ENCODE measurements around the gene MIA2.
A peak's percentile ranks its signal among the peaks of the same experiment; 100 is the strongest.
"Not testable (repeated sequence)": the region's sequence is repeated elsewhere in the genome, so short reads cannot be mapped to it uniquely, and the experiment has no call there.

Gene MIA2

DNA sequence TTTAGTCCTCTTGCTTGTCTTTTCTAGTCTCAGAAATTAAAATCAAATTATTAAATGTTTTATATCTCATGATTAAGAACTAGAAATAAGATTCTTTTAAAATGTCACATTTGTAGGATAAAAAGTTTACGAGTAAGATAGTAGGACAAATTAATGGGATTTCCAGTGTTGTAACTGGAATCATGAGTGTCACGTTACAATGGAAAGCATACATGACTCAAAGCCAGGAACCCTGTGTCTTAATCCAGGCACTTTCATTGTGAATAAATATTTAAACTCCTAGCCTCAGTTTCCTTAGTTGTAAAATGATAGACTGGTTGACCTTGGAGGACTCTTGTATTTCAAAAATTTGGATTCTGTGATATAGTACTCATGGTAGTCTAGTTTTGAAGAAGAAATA, 84.9 kb downstream of the MIA2 start:
- no peak for DNase-seq (ENCODE audit: low read depth, low spot score)
- no peak overlapping the region for H3K4me3 ChIP-seq (ENCODE audit: low read length)

DNA sequence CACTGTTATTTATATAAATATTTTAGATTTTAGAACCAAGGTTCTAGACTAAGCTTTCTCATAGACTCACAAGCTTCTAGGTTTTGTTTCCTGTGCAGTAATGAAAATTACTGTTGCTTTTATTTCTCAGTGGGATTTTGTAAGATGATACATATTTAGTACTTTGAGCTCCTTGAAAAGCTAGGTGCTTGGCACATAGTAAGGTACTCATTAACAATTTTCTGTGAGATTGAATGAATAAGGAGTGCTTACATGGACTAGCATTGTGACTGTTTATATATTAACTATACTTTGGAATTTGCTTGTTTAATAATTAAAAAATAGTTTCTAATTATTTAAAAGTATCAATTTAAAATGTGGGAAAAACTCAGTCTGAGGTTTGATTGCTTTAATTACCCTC, 85.7 kb downstream of the MIA2 start:
- no peak overlapping the region for H3K4me3 ChIP-seq (ENCODE audit: low read length)
- no peak for DNase-seq (ENCODE audit: low read depth, low spot score)

DNA sequence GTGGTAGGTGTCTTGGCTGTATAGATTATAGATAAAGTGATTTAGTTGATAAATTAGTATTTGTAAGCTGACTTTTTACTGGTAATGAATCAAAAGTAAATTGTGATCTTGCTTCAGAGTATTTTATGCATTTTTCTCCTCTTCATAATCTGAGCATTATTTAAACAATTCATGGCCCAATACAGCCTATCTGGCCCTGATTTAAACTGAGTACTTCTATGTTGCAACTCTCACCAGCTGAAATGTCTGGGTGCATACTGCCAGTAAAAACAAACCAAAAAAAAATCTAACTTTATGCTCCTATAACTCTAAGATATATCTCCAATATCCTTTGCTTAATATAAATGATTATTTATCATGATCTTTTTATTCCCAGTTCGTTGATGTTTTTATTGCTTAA, 86.6 kb downstream of the MIA2 start:
- no peak overlapping the region for H3K4me3 ChIP-seq (ENCODE audit: low read length)
- DNase-seq (ENCODE audit: low read depth, low spot score) = no peak

DNA sequence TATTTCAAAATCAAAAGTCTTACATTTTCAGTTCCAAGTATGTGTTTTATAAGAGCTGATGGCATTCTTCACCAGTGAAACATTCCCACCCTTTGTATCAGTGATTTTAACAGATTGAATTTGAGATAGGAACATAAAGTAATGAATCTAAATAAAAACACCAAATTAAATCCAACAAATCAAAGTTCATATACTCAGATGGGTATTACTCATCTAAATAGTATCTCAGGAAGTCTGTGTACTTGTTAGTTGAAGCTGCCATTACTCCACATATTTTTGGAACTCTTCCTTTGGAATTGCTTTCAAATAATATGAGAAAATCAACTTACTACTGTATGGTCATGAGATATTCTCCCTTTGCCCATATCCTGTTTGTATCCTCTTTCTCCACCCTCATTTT, 89.1 kb downstream of the MIA2 start:
- DNase-seq (ENCODE audit: low read depth, low spot score) = no peak

DNA sequence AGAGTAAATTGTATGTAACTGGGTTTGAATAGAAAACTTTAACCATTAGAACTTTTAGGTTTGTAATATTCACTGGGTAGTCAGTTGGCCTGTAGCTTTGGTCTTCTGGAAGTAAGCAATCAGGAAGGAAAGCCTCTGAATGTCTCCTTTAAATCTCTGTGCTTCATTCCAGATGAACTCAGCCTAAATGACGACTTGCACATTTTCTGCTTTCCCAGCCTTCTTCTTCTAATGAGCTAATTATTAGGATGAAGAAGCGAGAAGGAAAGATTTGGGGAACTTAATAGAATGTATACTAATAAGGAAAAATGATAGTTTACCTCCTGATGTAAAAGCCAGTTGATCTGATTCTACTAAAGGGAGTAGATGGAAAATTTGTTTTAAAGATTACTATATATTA, 90.4 kb downstream of the MIA2 start:
- no peak for DNase-seq (ENCODE audit: low read depth, low spot score)
- H3K4me3 ChIP-seq (ENCODE audit: low read length) = no peak overlapping the region

More for the DNA sequence above, 89.1 kb downstream of the MIA2 start:
- H3K4me3 ChIP-seq (ENCODE audit: low read length) = no peak overlapping the region

DNA sequence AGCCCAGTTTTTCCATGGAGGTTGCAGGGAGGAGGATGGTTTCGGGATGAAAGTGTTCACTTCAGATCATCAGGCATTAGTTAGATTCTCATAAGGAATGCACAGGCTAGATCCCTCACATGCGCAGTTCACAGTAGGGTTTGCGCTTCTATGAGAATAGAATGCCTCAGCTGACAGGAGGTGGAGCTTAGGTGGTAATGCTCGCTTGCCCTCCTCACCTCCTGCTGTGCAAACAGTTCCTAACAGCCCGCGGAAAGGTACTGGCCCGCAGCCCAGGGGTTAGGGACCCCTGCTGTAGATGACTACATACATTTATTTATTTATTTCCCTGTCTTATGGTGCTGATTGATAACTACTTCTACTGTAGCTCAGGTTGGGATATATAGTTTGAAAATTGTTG, 105.3 kb downstream of the MIA2 start:
- no peak for DNase-seq (ENCODE audit: low read depth, low spot score)
- H3K4me3 ChIP-seq (ENCODE audit: low read length) = no peak overlapping the region

DNA sequence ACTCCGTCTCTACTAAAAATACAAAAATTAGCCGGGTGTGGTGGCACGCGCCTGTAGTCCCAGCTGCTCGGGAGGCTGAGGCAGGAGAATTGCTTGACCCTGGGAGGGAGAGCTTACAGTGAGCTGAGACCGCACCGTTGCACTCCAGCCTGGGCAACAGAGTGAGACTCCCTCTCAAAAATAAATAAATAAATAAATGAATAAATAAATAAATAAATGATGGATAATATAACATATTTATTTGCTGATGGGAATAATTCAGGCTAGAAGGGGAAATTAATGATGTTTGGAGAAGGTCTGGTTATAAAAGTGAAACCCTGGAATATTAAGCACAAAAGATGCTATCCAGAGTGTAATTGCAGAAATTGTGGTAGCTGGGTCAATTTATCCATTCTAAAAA, 107.4 kb downstream of the MIA2 start:
- DNase-seq (ENCODE audit: low read depth, low spot score); H3K4me3 ChIP-seq (ENCODE audit: low read length): not testable (repeated sequence)

DNA sequence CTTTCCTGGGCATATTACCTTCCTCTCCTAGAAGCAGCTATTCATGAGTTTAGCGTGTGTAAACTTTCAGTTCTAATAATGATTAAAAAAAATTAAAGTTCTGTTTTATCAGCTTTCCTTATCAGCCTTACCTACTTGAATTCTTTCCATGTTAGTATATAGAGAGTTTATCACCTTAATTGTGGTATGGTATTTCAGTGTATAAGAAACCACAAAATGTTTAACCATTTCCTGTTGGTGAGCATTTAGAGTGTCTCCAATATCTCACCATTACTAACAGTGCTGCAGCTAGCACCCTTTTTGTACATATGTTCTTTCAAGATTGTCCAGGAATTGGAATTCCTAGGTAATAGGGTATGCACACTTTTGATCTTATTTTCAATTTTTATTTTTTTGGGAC, 109.1 kb downstream of the MIA2 start:
- H3K4me3 ChIP-seq (ENCODE audit: low read length) = no peak overlapping the region
- DNase-seq (ENCODE audit: low read depth, low spot score) = peak; percentile 39

DNA sequence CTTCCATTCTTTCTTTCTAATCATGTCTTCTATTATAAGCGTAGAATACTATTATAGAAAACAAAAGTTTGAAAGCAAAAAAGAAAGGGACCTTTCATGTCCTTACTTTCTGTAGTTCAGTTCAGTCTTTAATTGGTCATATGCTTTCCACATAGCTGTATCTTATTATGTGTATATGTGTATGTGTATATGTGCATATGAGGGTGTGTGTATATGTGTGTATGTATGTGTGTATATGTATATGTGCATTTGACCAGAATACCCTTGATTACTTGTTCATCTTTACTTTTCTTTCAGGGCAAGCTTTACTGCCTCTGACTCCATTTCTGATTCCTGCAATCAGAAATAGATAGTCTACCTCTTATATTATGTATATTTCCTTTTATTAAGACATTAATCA, 109.9 kb downstream of the MIA2 start:
- DNase-seq (ENCODE audit: low read depth, low spot score) = no peak
- no peak overlapping the region for H3K4me3 ChIP-seq (ENCODE audit: low read length)

DNA sequence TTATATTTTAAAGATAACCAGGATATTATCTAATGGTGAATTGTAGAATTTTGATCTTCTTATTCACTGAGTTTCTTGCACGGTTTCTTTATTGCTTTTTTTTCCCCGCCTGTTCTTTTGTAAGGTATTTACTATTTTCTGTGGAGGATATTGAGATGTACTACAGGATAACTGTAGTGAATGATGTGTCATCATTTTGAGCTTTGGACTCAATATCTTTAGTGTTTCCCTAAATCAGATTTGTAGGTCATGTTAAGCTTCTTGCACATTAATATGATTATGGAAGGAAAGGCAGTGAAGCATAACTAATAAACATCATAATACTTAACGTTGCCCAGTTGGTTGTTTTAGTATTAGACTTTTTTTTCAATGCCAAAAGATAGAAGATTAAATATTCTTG, 117.2 kb downstream of the MIA2 start:
- H3K4me3 ChIP-seq (ENCODE audit: low read length) = no peak overlapping the region
- DNase-seq (ENCODE audit: low read depth, low spot score) = no peak

DNA sequence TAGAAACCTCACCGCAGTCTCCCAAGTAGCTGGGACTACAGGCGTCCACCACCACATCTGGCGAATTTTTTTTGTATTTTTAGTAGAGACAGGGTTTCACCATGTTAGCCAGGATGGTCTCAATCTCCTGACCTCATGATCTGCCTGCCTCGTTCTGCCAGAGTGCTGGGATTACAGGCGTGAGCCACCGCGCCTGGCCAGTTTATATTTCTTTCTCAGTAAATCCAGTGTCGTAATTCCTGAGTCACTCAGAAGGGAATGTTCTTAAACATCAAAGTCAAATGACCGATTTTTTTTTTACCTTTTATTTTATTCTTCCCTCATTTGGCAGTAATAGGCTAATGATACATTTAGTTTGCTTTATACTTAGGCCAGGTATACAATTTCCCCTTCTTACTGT, 118.0 kb downstream of the MIA2 start:
- H3K4me3 ChIP-seq (ENCODE audit: low read length) = no peak overlapping the region
- DNase-seq (ENCODE audit: low read depth, low spot score) = no peak

DNA sequence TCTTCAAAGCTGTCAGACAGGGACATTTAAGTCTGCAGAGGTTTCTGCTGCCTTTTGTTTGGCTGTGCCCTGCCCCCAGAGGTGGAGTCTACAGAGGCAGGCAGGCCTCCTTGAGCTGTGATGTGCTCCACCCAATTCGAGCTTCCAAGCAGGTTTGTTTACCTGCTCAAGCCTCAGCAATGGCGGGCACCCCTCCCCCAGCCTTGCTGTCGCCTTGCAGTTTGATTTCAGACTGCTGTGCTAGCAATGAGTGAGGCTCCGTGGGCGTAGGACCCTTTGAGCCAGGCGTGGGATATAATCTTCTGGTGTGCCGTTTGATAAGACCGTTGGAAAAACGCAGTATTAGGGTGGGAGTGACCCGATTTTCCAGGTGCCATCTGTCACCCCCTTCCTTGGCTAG, 125.4 kb downstream of the MIA2 start:
- not testable (repeated sequence) for H3K4me3 ChIP-seq (ENCODE audit: low read length); DNase-seq (ENCODE audit: low read depth, low spot score)

DNA sequence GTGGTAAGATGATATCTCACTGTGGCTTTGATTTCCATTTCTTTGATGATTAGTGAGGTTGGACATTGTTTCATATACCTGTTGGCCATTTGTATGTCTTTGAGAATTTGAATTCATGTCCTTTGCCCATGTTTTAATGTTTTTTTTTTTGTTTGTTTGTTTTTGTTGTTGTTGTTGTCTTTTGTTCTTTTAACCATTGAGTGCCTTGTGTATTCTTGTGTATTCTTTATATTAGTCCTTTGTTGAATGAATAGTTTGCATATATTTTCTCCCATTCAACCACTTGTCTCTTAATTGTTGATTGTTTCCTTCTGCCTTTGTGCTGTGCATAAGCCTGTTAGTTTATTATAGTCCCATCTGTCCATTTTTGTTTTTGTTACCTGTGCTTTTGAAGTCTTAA, 126.6 kb downstream of the MIA2 start:
- H3K4me3 ChIP-seq (ENCODE audit: low read length) = no peak overlapping the region
- no peak for DNase-seq (ENCODE audit: low read depth, low spot score)

DNA sequence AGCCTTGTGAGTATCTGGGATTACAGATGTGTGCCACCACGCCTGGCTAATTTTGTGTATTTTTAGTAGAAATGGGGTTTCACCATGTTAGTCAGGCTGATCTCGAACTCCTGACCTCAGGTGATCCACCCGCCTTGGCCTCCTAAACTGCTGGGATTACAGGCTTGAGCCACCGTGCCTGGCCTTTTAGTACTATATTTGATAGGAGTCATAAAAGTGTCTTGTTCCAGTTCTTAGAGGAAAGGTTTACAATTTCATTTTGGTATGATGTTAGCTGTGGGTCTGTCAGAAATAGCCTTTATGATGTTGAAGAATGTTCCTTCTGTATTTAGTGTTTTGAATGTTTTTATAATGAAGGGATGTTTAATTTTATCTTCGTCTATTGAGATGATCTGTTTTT, 127.8 kb downstream of the MIA2 start:
- H3K4me3 ChIP-seq (ENCODE audit: low read length); DNase-seq (ENCODE audit: low read depth, low spot score): not testable (repeated sequence)

DNA sequence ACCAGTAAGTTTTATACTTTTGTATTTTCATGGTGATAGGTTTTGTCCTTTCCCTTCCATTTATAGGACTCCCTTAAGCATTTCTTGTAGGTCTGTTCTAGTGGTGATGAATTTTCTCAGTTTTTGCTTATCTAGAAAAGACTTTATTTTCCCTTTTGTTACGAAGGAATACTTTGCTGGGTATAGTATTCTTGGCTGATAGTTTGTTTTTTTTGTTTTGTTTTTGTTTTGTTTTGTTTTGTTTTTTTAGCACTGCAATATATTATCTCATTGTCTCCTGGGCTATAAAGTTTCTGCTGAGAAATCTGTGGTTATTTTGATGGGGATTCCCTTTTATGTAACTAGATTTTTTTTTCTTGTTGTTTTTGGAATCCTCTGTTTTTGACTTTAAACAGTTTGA, 130.8 kb downstream of the MIA2 start:
- DNase-seq (ENCODE audit: low read depth, low spot score) = no peak
- no peak overlapping the region for H3K4me3 ChIP-seq (ENCODE audit: low read length)

DNA sequence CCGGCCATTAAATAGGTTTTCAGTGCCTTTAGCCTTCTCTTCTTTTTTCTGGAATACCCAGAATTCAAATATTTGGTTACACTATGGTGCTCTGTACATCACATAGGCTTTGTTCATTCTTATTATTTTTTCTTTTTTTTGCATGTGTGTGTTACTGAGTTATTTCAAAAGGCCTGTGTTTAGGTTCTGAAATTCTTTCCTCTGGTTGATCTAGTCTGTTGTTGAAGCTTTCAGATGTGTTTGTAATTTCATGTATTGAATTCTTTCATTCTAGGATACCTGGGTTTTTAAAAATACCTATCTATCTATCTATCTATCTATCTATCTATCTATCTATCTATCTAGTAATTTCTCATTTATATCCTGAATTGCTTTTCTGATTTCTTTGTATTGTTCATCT, 131.6 kb downstream of the MIA2 start:
- DNase-seq (ENCODE audit: low read depth, low spot score) = no peak

DNA sequence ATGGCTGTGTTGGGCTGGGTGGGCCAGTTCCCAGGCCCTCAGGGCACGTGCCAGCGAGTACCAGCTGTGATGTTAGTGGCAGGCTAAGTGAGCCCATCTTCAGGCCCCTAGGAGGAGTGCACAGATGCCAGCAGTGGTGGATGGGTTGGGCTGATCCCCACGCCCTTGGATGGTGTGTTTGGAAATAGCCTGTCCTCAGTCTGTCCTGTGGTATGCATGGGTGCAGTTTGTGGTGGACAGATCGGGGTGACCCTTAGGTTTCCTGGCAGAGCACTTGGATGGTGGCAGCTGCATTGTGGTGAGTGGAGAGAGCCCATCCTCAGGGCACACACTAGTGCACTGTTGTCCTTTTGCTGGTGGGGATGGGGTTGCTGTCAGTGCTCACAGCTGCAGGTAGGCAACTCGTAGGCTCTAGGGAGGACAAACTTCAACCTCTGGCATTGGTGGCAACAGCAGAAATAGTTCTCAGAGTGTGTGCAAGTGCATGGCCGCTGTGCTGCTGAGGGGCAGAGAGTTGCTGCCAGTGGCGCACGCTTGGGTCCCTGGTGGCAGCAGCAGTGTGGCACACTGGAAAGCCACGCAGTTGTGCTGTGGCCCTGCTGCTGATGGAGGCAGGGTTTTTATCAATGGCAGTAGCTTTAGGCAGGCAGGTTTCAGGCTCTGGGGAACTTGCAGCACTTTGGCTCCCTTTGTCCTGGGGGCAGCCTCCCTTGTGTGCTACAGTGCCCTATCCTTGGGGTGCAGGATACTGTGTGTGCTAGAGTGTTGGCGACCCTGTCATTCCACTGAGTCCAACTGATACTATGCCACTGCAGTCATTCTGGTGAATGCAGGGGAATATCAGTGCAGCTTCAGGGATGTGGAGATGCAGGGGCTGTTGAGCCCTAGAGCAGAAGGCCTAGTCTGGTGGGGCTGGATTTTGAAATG, 133.0 kb downstream of the MIA2 start:
- no peak overlapping the region for H3K4me3 ChIP-seq (ENCODE audit: low read length)
- DNase-seq (ENCODE audit: low read depth, low spot score) = no peak

More for the DNA sequence above, 131.6 kb downstream of the MIA2 start:
- H3K4me3 ChIP-seq (ENCODE audit: low read length) = no peak overlapping the region

DNA sequence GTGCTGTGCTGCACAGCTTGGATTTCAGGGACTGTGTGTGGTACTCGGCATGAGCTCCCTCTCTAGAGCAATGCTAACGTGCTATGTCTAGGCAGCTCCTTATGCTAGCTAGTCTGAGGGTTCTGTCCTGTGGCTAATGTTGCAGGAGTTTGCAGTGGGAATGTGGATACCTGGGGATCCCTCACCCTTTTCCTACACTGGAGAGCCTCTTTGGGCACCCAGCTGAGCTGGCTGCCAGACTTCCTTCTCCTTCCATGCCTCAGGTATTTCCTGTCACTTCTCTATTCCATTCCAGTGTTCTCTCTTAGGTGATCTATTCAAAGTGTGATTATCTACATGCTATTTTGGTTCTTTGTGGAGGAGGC, 133.7 kb downstream of the MIA2 start:
- no peak for DNase-seq (ENCODE audit: low read depth, low spot score)
- H3K4me3 ChIP-seq (ENCODE audit: low read length) = no peak overlapping the region

DNA sequence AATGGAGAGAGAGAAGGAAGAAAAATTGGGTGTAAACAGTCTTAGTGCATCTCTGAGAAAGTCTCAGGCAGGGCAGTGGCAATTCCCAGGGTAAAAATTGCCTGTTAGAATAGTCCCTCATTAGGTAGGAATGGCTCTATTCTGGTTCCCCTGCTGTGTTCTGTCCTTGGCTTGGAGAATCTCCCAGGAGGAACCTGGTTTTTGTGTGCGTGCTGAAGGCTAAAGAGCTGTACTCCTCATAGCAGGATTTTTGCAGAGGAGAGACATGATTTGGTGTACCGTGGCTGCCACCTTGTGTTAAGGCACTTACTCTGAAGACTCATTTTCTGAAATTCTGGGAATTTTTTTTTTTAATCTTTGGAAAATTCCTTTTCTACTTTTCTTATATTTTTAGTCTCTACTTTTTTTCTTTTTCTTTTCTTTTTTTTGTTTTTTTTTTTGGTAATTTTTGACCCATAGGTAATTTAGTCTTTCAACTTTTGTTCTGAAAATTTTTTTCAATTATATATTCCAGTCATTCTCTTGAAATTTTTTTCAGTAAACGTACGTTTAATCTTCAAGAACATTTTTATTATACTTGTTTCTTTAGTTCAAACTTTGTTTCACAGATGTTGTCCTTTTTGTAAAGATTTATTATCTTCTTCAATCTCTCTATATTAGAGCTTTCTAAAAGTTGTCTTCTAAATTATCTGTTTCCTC, 134.7 kb downstream of the MIA2 start:
- no peak overlapping the region for H3K4me3 ChIP-seq (ENCODE audit: low read length)
- peak; percentile 21 for DNase-seq (ENCODE audit: low read depth, low spot score)

DNA sequence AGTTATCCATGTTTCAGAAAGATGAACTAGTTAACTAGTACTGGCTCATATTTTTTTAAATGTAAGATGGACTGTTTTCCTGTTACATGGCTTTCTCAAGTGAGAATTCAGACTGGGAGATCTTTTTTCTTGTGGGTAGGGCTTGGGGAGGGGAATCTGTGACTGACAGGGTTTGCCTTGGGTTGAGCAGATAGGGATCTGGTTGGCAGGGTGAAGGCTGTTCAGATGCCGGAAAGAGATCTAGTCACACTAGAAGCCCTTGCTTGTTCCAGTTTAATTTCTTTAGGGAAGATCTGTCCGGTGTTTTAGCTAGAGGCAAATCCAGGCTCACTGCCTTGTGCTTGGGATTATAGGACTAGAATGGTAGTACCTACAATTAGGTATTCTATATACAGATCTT, 135.3 kb downstream of the MIA2 start:
- no peak for DNase-seq (ENCODE audit: low read depth, low spot score)
- H3K4me3 ChIP-seq (ENCODE audit: low read length) = no peak overlapping the region

DNA sequence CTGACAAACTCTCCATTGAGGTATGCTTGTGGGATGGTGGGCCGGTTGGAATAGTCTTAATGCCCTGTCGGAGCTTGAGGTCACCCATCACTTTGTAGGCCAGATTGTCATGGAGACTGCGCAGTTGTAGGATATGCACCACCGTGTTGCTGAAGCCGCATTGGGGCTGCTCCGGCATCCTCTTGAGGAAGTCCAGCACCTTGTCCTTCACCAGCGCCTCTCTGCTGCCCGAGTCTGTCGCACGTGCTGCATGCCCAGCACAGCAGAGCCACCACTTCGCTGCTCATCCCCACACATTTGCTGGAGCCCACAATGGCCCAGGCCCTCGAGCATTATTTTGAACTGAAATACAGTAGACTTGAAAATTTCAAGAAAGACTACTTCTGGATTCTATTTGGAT, 136.7 kb downstream of the MIA2 start:
- DNase-seq (ENCODE audit: low read depth, low spot score) = no peak
- no peak overlapping the region for H3K4me3 ChIP-seq (ENCODE audit: low read length)
